CD4-positive, alpha-beta T cell treated with Interferon alpha-2 for 1 hour (primary cell): Measurements from ENCODE around the gene SS18L1.

Source experiments
- DNase-seq, 2 donors: peaks; one replicate each; pipeline ENCODE4 v3.0.0-alpha.2; 2020 to 2022

Gene SS18L1

GRCh38 chr20:62198496-62198895 is 54.9 kb downstream of the SS18L1 start:
- DNase-seq: no peak

DNA sequence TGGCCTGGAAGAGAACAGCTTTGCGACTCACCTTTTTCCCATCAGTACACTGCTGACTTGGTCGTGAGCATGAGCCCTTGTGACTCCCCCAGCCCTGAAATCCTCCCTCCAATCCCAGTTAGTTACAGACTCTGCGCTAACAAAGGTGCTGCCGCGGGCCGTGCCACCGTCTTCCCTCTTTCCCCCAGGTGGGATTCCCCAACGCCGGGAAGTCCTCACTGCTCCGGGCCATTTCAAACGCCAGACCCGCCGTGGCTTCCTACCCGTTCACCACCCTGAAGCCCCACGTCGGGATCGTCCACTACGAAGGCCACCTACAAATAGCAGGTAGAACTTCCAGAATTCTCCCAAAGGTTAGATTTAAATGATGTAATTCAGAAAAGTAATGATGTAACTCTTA is 55.4 kb downstream of the SS18L1 start:
- DNase-seq: no peak

DNA sequence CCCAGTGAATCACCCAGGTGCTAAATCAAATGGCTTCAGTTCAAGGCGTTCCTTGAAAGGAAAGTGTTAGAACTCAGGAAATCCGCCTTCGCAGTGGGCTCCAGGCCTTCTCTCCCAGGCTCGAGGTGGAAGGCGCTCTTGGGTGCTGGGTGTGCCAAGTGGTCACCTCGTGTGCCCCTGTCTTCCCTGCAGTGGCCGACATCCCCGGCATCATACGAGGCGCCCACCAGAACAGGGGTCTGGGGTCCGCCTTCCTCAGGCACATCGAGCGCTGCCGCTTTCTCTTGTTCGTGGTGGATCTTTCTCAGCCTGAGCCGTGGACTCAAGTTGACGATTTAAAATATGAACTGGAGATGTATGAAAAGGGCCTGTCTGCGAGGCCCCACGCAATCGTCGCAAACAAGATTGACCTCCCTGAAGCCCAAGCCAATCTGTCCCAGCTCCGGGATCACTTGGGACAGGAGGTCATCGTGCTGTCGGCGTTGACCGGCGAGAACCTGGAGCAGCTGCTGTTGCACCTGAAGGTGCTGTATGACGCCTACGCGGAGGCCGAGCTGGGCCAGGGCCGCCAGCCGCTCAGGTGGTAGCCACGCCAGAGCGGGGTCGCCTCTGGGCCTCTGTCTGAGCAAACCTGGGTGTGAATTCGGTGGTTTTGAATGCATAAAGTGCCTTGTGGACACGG is 57.1 kb downstream of the SS18L1 start:
- DNase-seq: no peak

DNA sequence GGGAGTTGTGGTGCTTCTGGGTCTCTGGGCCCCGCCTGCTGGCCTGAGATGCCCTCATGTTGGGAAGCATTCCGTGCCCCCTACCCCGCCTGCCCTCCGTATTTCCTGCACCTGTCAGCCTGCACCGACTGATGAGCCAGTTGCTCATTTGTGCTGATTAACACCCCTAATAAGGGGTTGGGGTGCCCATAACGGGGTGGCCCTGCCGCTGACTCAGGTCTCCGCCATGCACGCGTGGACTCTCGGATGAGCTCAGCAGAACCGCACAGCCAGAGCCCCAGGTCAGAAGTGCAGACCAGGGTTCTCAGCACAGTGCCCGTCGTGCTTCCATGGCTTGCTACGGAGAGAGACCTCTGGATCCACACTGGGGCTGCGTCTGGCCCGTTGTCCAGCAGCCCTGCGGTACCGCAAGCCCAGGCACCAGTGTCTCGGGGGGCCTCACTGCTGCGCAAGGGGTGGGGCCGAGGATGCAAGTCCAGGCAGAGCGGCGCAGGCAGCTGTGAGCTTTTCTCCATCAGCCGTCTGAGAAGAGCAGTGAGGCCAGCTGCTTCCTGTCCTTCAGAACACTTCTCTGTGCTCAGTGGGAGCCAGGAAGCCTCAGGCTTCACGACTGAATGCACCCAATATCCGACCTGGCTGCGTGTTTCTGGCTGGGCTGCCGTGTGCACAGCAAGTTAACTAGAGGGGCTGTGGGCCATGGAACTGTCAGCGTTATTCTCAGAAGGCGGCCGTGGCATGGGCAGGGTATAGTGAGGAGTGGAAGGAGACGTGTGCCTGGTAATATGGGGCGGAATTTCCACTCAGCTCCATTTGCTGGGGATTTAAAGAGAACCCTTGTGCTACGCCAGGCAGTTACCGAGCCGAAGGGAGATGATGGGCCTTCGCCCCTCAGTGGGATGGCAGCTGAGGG is 57.9 kb downstream of the SS18L1 start:
- no peak for DNase-seq

DNA sequence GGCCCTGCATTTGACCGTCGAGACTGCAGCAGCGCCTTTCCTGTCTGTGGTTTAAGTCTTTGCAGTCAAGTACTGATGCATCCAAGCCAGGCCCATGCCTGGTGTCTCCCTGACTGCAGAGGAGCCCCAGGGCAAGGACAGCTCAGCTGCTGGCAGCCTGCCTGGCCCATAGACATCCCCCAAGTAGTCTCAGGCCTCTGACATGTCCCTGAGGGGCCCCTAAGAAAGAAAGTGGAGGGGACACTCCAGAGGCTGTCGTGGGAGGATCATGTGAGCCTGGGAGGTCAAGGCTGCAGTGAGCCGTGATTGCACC is 58.5 kb downstream of the SS18L1 start:
- DNase-seq: no peak

DNA sequence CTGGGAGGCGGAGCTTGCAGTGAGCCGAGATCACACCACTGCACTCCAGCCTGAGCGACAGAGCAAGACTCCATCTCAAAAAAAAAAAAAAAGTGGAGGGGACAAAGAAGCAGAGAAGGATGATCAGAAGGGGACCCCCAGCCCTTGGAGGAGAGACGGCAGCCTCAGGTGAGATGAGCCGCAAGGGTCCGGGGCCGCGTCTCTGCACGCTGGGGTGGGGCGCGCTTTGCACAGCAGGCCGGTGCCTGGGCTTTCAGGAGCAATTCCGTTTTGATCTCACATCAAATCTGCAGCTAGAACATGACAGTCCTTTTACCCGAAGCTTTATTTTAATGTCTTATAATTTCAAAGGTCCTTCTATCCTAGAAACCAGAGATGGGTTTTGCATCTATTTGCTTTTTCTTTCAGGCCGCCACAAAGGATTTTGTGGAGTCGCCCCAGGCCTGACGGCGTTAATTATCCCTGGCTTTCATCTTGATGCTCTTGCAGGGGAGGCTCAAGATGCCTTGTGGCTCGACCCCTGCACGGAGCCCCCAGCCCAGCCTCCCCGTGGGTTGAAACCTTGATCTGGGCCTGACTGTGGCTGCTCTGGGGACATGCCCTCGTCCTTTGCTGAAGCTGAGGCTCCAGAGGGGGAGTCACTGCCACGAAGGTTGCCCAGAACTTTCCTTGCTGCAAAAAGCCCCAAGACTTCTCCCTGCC is 59.3 kb downstream of the SS18L1 start:
- no peak for DNase-seq

GRCh38 chr20:62203378-62204030 is 59.9 kb downstream of the SS18L1 start:
- no peak for DNase-seq

- DNase-seq: no peak
Observed at GRCh38 chr20:62205618-62206387, 62.2 kb downstream of the SS18L1 start.

- DNase-seq: no peak
Observed at GRCh38 chr20:62206388-62206775, 62.8 kb downstream of the SS18L1 start.

GRCh38 chr20:62208061-62208794 is 64.7 kb downstream of the SS18L1 start:
- DNase-seq: no peak

GRCh38 chr20:62208795-62209755 is 65.5 kb downstream of the SS18L1 start:
- DNase-seq: no peak

- DNase-seq: no peak
Observed at GRCh38 chr20:62209850-62210495, 66.4 kb downstream of the SS18L1 start.

DNA sequence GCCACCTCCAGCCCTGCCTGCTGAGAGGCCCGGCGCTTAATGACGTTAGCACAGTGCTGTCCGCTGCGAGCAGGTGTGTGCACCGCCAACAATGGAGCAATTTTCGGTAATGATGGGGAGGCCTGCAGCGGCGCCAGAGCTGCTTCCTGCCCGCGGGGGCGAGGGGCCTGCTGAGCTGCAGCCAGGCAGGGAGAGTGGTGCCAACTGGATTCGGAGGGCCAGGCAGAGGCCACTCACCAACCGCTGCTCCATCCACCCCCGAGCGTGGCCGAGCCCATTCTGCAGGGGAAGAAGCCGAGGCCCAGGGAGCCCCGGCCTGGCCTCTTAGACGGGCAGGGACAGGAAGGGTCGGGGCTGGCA is 66.9 kb downstream of the SS18L1 start:
- no peak for DNase-seq

GRCh38 chr20:62211216-62211615 is 67.6 kb downstream of the SS18L1 start:
- no peak for DNase-seq

DNA sequence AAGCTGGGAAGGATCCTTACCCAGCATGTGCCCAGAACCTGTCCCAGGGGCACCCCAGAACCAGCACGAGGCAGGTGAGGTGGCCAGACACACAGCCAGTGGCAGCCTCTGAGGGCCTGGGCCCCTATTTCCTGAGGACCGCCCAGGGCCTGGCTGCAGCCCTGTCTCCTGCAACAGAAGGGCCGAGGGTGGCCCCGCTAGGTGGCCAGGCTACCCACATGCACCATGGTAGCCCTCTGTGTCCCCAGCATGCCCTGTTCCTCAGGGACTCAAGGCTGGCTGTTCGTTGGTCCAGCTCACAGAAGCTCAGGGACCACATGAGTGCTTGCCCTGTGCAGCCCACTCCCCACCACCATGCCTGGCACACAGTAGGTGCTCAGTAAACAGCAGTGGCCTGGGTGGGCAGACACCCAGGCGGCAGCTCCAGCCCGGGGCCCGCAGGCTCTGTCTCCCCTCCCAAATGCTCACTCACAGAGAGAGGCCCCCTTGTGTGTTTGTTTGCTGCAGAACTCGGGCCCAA is 68.3 kb downstream of the SS18L1 start:
- DNase-seq: no peak

DNA sequence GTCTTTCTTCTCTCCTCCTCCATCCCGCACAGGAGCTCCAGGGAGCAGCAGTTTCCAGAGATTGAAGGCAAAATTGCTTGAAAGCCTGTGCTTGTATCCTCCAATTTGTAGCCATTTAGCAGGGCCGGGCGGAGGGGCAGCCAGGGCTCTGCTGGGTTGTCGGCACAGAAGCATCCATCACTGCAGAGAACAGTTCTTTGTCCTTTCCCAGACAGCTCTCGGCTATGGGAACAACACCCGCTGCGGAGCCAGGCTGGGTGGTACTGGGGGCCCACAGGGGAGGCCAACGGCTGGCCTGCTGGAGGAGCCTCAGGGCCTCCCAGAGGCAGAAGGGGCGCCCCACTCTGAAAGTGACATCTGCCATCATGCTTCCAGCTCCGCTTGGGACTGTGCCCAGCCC is 68.7 kb downstream of the SS18L1 start:
- no peak for DNase-seq

DNA sequence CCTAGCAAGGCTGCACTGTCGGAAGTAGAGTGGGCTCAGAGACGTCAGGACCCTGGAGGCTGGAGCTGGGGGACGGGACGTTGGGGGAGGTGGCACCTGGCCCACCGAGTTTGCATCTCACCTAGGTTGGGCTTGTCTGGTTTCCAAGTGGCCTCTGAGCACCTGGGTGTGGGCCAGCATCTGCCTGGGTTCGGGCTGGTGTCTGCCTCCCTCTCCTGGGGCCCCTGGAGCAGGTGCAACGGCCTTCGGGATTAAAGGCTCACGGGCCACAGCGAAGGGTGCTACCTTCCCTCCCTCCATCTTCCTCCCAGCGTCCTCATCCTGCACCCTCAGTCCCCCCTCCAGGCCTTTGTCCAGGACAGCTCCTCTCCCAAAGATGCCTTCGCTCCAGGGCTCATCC is 70.5 kb downstream of the SS18L1 start:
- no peak for DNase-seq

GRCh38 chr20:62215020-62215990 is 71.7 kb downstream of the SS18L1 start:
- DNase-seq: no peak
